Esophagus squamous epithelium (tissue), 4 donors: ENCODE data around the gene C16orf74.

Experiments
- CTCF ChIP-seq, 6 experiments: fragments of 450-650 bp in 4 of 6; fragments of 200-600 bp in 2 of 6; sonication (generic) in 2 of 6; IDR thresholded peaks; one replicate each; pipeline ENCODE4 v1.5.1; 2016 to 2019; ENCODE audit warnings: antibody characterized with exemption in 6 of 6, mild to moderate bottlenecking in 4 of 6, moderate library complexity in 4 of 6
- POLR2A ChIP-seq, 4 donors: fragments of 450-650 bp; IDR thresholded peaks; one replicate each; pipeline ENCODE4 v1.6.1; 2017; ENCODE audit warnings: antibody characterized with exemption in 4 of 4, mild to moderate bottlenecking in 4 of 4, moderate library complexity in 3 of 4

DNA sequence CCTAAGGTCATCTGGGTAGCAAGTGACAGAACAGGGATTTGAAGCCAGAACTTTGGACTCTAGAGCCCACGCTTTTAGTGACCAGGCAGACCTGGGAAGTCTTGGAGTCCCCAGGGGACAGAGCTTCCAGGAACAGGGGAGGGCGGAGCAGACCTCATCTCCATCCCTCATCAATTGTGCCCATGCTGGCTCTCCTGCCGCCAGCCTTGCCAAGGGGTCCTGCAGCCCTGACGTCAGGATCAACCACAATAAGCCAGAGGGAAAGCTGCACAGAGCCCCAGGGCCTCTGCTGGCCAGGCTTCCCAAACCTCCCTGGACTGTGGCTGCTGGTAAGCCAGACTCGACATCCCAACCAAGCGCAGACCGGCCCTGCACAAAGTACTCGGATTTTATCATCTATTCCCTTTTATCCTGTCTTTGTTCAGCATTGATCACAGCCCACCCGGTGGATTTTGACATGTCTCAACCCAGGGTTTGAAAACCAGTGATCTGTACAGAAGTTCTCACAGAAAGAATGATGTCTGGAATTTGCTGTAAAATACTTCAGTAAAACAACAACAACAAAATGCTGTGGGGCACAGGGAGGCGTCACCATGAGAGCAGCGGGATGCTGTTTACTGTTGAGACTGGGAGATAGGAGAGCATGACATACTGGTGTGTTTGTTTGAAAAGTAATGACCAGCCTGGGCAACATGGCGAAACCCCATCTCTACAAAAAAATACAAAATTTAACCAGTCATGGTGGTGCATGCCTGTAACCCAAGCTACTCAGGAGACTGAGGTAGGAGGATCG lies 11.8 kb downstream of the C16orf74 start:
- no peak for TF ChIP-seq POLR2A (IDR thresholded peaks at IDR 0.05)
- TF ChIP-seq CTCF (IDR thresholded peaks at IDR 0.05) = no peak
